ENCODE results near the gene HBZ.
"Not testable (repeated sequence)": the region's sequence is repeated elsewhere in the genome, so short reads cannot be mapped to it uniquely, and the experiment has no call there.

- not testable (repeated sequence) for TF ChIP-seq CTCF, POLR2AphosphoS5, POLR2A (IDR thresholded peaks at IDR 0.05)
These were observed 17.7 kb downstream of the HBZ start for GRCh38 chr16:170088-170507.

All from breast epithelium (tissue), 3 donors.